GM19455 (cell line): ENCODE results near the gene MAD2L2.

Source experiments
- ATAC-seq: cut with Tn5 transposase; IDR thresholded peaks from one replicate; pipeline ENCODE4 v1.9.1; 2021; ENCODE audit not compliant: unreplicated experiment

Gene MAD2L2

DNA sequence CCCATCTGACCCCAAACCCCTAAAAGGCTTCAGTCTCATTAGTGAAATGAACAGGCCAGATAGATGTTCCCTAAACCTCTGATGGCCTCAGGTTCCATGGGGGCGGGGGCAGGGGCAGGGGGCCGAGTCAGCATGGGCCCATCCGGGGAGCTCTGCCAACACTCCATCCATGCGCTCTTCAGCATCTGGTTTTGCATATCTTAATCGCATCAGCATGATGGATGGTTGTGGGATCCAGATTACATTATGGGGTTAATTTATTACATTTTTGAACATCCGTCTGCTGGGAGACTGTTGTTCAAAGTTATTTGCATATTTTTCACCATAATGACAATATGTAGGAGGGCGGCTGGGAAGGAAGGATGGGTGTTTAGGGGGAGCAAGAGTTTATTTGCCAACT lies 3.1 kb upstream of the MAD2L2 start:
- ATAC-seq: no peak

DNA sequence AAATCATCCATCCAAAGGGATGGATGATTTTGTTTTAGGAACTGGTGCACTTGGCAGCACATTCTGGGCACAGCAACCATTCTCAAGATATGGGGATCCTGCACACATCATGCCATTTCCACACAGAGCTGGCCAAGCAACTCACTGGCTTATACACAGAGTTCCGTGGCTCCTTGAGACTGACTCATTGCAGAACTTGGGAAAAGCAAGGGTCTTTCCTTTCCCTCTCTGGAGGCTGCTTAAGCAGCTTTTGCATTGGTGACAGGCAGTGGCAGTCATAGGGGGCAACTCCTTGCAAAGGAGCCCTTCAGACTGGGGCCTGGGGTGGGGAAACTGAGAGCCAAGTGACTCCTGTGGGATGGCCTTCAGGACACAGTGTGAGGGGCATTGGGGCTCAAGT lies 1.9 kb upstream of the MAD2L2 start:
- ATAC-seq: no peak

GRCh38 chr1:11682287-11682771 lies 1.4 kb upstream of the MAD2L2 start:
- ATAC-seq: no peak

GRCh38 chr1:11680270-11681070 lies 478 bp downstream of the MAD2L2 start:
- ATAC-seq: peak; percentile 36

DNA sequence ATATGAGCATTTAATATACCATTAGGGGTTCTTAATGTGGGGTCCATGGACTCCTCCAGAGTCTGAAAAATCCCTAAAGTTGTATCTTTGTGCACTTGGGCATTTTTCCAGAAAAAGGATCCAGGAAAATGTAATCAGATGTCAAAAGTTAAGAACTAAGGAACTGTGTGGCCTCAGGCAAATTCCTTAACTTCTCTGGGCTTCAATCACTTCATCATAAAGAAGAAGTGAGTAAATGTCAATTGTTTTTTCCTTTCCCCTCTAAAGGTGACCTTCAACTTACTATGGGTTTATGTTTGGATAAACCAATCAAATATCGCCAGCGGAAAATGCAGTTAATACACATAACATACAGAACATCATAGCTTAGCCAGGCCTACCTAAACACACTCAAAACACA lies 2.5 kb downstream of the MAD2L2 start:
- ATAC-seq: no peak

GRCh38 chr1:11676386-11677103 lies 4.4 kb downstream of the MAD2L2 start:
- no peak for ATAC-seq

DNA sequence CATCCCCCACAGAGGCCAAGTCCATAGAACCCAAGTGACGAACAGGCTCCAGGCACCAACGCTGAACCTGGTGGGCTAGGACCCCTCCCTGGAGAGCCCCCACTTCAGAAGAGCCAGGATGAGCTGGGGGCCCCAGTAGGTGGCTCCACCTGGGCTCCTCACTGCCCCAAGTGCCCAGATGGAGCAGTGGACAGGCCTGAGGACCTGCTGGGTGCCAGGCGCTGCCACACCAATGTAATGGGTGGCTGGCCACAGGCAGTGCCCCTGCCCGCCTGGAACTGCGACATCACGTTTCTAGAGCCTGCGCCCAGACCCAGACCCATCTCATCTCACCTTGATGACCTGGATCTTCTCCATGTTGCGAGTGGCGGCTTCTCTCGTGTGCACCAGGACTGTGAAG lies 5.6 kb downstream of the MAD2L2 start:
- no peak for ATAC-seq

DNA sequence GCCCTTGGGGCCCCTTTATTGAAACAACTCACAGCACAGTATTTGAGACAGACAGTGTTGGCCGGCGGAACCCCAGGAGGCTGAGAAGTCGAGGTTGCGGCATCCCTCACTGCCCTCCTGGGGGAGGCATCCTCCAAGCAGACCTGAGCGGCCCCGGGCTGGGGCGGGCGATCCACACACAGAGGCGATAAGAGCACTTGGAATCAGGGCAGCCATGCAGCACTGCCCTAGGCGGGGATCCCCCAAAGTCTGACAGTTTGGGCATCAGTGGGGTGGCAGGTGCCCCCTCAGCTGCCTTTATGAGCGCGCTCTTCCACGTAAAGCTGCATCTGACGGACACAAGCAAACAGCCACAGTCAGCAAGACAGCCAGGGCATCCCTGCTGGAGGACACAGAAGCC lies 6.5 kb downstream of the MAD2L2 start:
- ATAC-seq: no peak

GRCh38 chr1:11673089-11673769 lies 7.7 kb downstream of the MAD2L2 start:
- no peak for ATAC-seq

GRCh38 chr1:11671544-11672286 lies 9.2 kb downstream of the MAD2L2 start:
- no peak for ATAC-seq

GRCh38 chr1:11671205-11671543 lies 9.8 kb downstream of the MAD2L2 start:
- no peak for ATAC-seq

DNA sequence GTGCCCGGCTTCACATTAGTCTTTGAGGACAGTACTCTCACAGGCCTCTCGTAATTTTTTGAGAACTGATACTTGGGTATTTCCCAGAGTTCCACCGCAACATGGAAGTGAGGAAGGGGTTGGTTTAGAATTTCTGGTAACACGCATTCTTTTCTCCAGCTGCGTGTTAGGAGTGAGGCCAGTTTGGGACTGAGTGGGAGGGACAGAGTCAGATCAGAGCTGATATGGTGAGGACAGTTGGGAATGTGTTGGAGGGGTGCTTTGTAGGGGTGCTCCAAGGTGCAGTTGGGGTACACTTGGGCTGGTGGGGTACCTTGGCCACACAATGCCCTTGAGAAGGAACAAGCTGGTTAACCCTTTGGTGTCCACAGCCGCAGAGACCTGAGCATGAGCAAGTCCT lies 10.2 kb downstream of the MAD2L2 start:
- ATAC-seq: no peak

GRCh38 chr1:11668516-11668915 lies 12.4 kb downstream of the MAD2L2 start:
- ATAC-seq: no peak

DNA sequence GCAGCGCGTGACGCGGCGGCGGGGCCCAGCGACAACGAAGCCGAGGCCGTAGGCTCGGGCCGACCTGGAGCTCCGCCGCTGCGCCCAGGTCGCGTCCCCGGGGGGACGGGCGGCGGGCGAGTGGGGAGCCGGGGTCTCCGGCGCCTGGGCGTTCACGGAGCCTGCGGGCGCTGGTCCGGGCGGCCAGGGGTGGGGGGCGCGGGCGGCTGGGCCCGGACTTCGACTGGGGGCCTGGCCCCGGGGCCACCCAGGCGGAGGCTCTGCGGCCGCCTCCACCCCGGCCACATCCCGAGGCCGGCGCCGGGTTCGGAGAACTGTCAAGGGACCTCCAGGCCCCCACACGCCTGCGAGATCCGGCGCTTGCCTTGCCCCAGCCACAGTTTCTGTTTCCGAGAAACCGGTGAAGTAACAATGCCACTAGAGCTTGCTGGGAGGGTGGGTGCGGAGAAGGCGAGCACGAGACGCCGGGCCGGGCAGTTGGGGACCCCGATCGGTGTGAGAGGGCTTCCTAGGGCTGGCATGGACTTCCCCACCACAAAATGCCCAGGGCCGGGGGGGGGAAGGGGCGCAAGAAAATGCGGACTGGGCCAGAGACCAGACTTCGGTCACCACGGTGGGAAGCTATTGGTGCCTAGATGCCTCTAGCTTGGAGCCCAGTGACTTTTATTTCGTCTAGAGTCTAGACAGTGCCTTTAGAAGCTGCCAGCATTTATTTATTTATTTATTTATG lies 16.4 kb downstream of the MAD2L2 start:
- ATAC-seq: peak; percentile 45

- no peak for ATAC-seq
These were observed 19.8 kb downstream of the MAD2L2 start for GRCh38 chr1:11661103-11661502.

DNA sequence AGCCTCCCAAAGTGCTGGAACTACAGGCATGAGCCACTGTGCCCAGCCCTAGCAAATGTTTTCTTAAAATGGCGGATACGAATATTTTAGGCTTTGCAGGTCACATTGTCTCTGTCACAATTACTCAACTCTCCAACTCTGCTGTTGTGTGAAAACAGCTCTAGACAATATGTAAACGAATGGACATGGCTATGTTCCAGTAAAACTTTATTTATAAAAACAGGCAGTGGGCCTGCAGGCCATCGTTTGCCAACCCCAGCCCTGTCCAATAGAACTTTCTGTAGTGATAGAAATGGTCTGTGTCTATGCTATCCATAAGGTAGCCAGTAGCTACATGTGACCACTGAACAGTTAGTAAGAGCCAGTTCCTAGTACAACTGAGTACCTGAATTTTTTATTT lies 21.2 kb downstream of the MAD2L2 start:
- no peak for ATAC-seq

DNA sequence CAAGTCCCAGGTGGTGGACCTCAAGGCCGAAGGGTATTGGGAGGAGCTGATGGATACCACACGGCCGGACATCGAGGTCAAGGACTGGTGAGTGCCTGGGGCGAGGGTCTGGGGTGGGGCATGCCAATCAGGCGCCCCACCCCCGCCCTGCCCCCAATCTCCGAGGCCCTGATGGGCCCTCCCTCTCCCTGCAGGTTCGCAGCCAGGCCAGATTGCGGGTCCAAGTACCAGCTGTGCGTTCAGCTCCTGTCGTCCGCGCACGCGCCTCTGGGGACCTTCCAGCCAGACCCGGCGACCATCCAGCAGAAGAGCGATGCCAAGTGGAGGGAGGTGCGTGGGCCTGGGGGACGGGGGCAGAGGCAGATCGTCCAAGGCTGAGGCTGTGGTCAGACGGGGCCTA lies 22.4 kb downstream of the MAD2L2 start:
- ATAC-seq: no peak

DNA sequence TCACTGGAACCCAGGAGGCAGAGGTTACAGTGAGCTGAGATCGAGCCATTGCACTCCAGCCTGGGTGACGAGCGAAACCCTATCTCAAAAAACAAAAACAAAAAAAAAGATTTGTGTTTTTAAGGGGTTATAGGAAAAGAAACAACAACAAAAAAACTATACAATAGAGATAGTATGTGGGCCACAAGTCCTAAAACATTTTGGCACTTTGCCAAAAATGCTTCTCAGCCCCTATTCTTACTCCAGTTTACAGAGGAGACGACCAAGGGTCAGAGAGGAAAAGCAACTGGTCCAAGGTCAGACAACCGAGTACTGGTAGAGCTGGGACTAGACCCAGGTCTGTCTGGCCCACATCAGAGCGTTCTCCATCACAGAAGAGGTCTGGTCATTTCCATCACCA lies 23.3 kb downstream of the MAD2L2 start:
- ATAC-seq: no peak

GRCh38 chr1:11654939-11655808 lies 25.8 kb downstream of the MAD2L2 start:
- peak; percentile 23 for ATAC-seq
